ENCODE results near the gene BRPF1. TPM values are rescaled to one million over a fixed set of nuclear protein-coding genes. Genes with fewer than 3 reads are reported as not detected.

Gene BRPF1
- total RNA-seq, 3 donors from 2014 or later: 56.9 to 59.9 (median 59.8) TPM

GRCh38 chr3:9736831-9737230, 5.3 kb downstream of the BRPF1 start:
- H3K27me3 Mint-ChIP-seq (ENCODE audit: low read depth): no peaks in the 10 kb centered on the region
- peaks cover 44% of the 10 kb centered on the region for H3K4me1 Mint-ChIP-seq (ENCODE audit: low read depth)
- H3K4me3 Mint-ChIP-seq: no peak overlapping the region
- peaks cover 45% of the 10 kb centered on the region for H3K36me3 Mint-ChIP-seq (ENCODE audit: insufficient read depth)
- H3K9me3 Mint-ChIP-seq: no peaks in the 10 kb centered on the region
- ATAC-seq (peak; percentile 60 to 63), DNase-seq (no peak)

- Mint-ChIP-seq H3K9me3 (no peaks in the 10 kb centered on the region), H3K4me1 (ENCODE audit: low read depth) (peaks cover 25% of the 10 kb centered on the region), H3K27me3 (ENCODE audit: low read depth) (no peaks in the 10 kb centered on the region), H3K36me3 (ENCODE audit: insufficient read depth) (peaks cover 48% of the 10 kb centered on the region), H3K4me3 (no peak overlapping the region)
- DNase-seq: no peak
- no peak for ATAC-seq
These were observed 7.6 kb downstream of the BRPF1 start for GRCh38 chr3:9739181-9739580.

- H3K9me3 Mint-ChIP-seq: no peaks in the 10 kb centered on the region
- ATAC-seq: no peak
- H3K4me3 Mint-ChIP-seq: no peak overlapping the region
- H3K36me3 Mint-ChIP-seq (ENCODE audit: insufficient read depth): peaks cover 50% of the 10 kb centered on the region
- H3K27me3 Mint-ChIP-seq (ENCODE audit: low read depth): no peaks in the 10 kb centered on the region
- no peak for DNase-seq
- H3K4me1 Mint-ChIP-seq (ENCODE audit: low read depth): peaks cover 2% of the 10 kb centered on the region
These were observed 11.0 kb downstream of the BRPF1 start for GRCh38 chr3:9742560-9742959.

GRCh38 chr3:9743548-9743947, 12.0 kb downstream of the BRPF1 start:
- no peak for DNase-seq
- no peaks in the 10 kb centered on the region for H3K9me3 Mint-ChIP-seq
- H3K27me3 Mint-ChIP-seq (ENCODE audit: low read depth): no peaks in the 10 kb centered on the region
- no peak for ATAC-seq
- H3K4me3 Mint-ChIP-seq: no peak overlapping the region
- H3K36me3 Mint-ChIP-seq (ENCODE audit: insufficient read depth): peaks cover 50% of the 10 kb centered on the region
- peaks cover 2% of the 10 kb centered on the region for H3K4me1 Mint-ChIP-seq (ENCODE audit: low read depth)

GRCh38 chr3:9744162-9744561, 12.6 kb downstream of the BRPF1 start:
- H3K4me3 Mint-ChIP-seq: no peak overlapping the region
- peaks cover 4% of the 10 kb centered on the region for H3K4me1 Mint-ChIP-seq (ENCODE audit: low read depth)
- H3K27me3 Mint-ChIP-seq (ENCODE audit: low read depth): no peaks in the 10 kb centered on the region
- no peaks in the 10 kb centered on the region for H3K9me3 Mint-ChIP-seq
- DNase-seq (no peak), ATAC-seq (no peak)
- H3K36me3 Mint-ChIP-seq (ENCODE audit: insufficient read depth): peaks cover 44% of the 10 kb centered on the region

GRCh38 chr3:9745521-9745920, 14.0 kb downstream of the BRPF1 start:
- Mint-ChIP-seq H3K27me3 (ENCODE audit: low read depth) (no peaks in the 10 kb centered on the region), H3K36me3 (ENCODE audit: insufficient read depth) (peaks cover 36% of the 10 kb centered on the region), H3K4me3 (no peak overlapping the region), H3K4me1 (ENCODE audit: low read depth) (peaks cover 17% of the 10 kb centered on the region), H3K9me3 (no peaks in the 10 kb centered on the region)
- DNase-seq: no peak
- no peak for ATAC-seq

GRCh38 chr3:9746330-9746729, 14.8 kb downstream of the BRPF1 start:
- no peak for DNase-seq
- no peaks in the 10 kb centered on the region for H3K27me3 Mint-ChIP-seq (ENCODE audit: low read depth)
- H3K4me1 Mint-ChIP-seq (ENCODE audit: low read depth): peaks cover 25% of the 10 kb centered on the region
- peaks cover 32% of the 10 kb centered on the region for H3K36me3 Mint-ChIP-seq (ENCODE audit: insufficient read depth)
- no peak overlapping the region for H3K4me3 Mint-ChIP-seq
- ATAC-seq: no peak
- H3K9me3 Mint-ChIP-seq: no peaks in the 10 kb centered on the region

GRCh38 chr3:9747267-9747666, 15.7 kb downstream of the BRPF1 start:
- Mint-ChIP-seq H3K27me3 (ENCODE audit: low read depth) (no peaks in the 10 kb centered on the region), H3K4me1 (ENCODE audit: low read depth) (peaks cover 34% of the 10 kb centered on the region), H3K36me3 (ENCODE audit: insufficient read depth) (peaks cover 40% of the 10 kb centered on the region), H3K9me3 (no peaks in the 10 kb centered on the region), H3K4me3 (no peak overlapping the region)
- DNase-seq (no peak), ATAC-seq (no peak)

- Mint-ChIP-seq H3K27me3 (ENCODE audit: low read depth) (no peaks in the 10 kb centered on the region), H3K36me3 (ENCODE audit: insufficient read depth) (peaks cover 38% of the 10 kb centered on the region), H3K4me3 (no peak overlapping the region), H3K4me1 (ENCODE audit: low read depth) (peaks cover 34% of the 10 kb centered on the region), H3K9me3 (no peaks in the 10 kb centered on the region)
- no peak for ATAC-seq
- DNase-seq: no peak
These were observed 16.5 kb downstream of the BRPF1 start for GRCh38 chr3:9748031-9748430.

- Mint-ChIP-seq H3K36me3 (ENCODE audit: insufficient read depth) (peaks cover 33% of the 10 kb centered on the region), H3K27me3 (ENCODE audit: low read depth) (no peaks in the 10 kb centered on the region), H3K4me1 (ENCODE audit: low read depth) (peaks cover 38% of the 10 kb centered on the region), H3K4me3 (peak overlapping the region; percentile 91), H3K9me3 (no peaks in the 10 kb centered on the region)
- no peak for DNase-seq
- no peak for ATAC-seq
These were observed 17.7 kb downstream of the BRPF1 start for GRCh38 chr3:9749296-9749644.

- H3K27me3 Mint-ChIP-seq (ENCODE audit: low read depth): no peaks in the 10 kb centered on the region
- ATAC-seq (peak; percentile 94), DNase-seq (peak; percentile 91)
- H3K9me3 Mint-ChIP-seq: no peaks in the 10 kb centered on the region
- peaks cover 44% of the 10 kb centered on the region for H3K4me1 Mint-ChIP-seq (ENCODE audit: low read depth)
- peaks cover 29% of the 10 kb centered on the region for H3K36me3 Mint-ChIP-seq (ENCODE audit: insufficient read depth)
- peak within 1 kb of the TSS; percentile 91 for H3K4me3 Mint-ChIP-seq
These were observed 18.4 kb downstream of the BRPF1 start, which contains the start of gene OGG1 for GRCh38 chr3:9749645-9750555. Gene OGG1 (plus strand): TSS chr3:9749952. CDS start chr3:9750287, 335 bp downstream.

- H3K4me3 Mint-ChIP-seq: peak overlapping the region; percentile 91
- H3K9me3 Mint-ChIP-seq: no peaks in the 10 kb centered on the region
- ATAC-seq (no peak), DNase-seq (no peak)
- H3K27me3 Mint-ChIP-seq (ENCODE audit: low read depth): no peaks in the 10 kb centered on the region
- H3K36me3 Mint-ChIP-seq (ENCODE audit: insufficient read depth): peaks cover 29% of the 10 kb centered on the region
- H3K4me1 Mint-ChIP-seq (ENCODE audit: low read depth): peaks cover 47% of the 10 kb centered on the region
These were observed 19.2 kb downstream of the BRPF1 start for GRCh38 chr3:9750556-9751411.

- peaks cover 26% of the 10 kb centered on the region for H3K36me3 Mint-ChIP-seq (ENCODE audit: insufficient read depth)
- H3K4me1 Mint-ChIP-seq (ENCODE audit: low read depth): peaks cover 37% of the 10 kb centered on the region
- H3K4me3 Mint-ChIP-seq: no peak overlapping the region
- no peaks in the 10 kb centered on the region for H3K27me3 Mint-ChIP-seq (ENCODE audit: low read depth)
- ATAC-seq (no peak), DNase-seq (no peak)
- no peaks in the 10 kb centered on the region for H3K9me3 Mint-ChIP-seq
These were observed 23.1 kb downstream of the BRPF1 start for GRCh38 chr3:9754678-9755077.

GRCh38 chr3:9757427-9757826, 25.9 kb downstream of the BRPF1 start:
- H3K27me3 Mint-ChIP-seq (ENCODE audit: low read depth): no peaks in the 10 kb centered on the region
- H3K4me1 Mint-ChIP-seq (ENCODE audit: low read depth): peaks cover 13% of the 10 kb centered on the region
- no peaks in the 10 kb centered on the region for H3K9me3 Mint-ChIP-seq
- DNase-seq (no peak), ATAC-seq (no peak)
- H3K36me3 Mint-ChIP-seq (ENCODE audit: insufficient read depth): peaks cover 20% of the 10 kb centered on the region
- H3K4me3 Mint-ChIP-seq: no peak overlapping the region
